SK-N-SH (cell line): ENCODE results near the gene SLC34A3. TPM values are rescaled to one million over a fixed set of nuclear protein-coding genes. Genes with fewer than 3 reads are reported as not detected.

Source experiments
- CTCF ChIA-PET: fragments of 300-600, 350-600 bp; formaldehyde crosslinking; extraction: SDS; loops from one replicate; lab custom pipeline; 2021; lab: Yijun Ruan, JAX
- POLR2A ChIA-PET: fragments of 350-600 bp; sonication (Branson Sonifier 250); formaldehyde crosslinking; extraction: SDS; loops from one replicate; lab custom pipeline; 2020; ENCODE audit warnings: antibody characterized with exemption, inconsistent platforms; lab: Yijun Ruan, JAX
- DNase-seq: peaks from one replicate; pipeline ENCODE4 v3.0.0; 2012
- H2AFZ ChIP-seq: fragments of 200-600 bp; sonication (generic); 2 replicates; pipeline ENCODE4 v1.8.1; 2016; ENCODE audit warnings: antibody characterized with exemption, mild to moderate bottlenecking, low read depth
- H3F3A ChIP-seq: fragments of 200-600 bp; sonication (generic); replicated peaks from 2 replicates; pipeline ENCODE3; 2016; ENCODE audit warnings: antibody characterized with exemption, mild to moderate bottlenecking; ENCODE audit not compliant: insufficient read depth
- H3K27ac ChIP-seq, 2 experiments: fragments of 200-500 bp in 1 of 2; fragments of 200-600 bp in 1 of 2; sonication (Bioruptor generic) in 1 of 2; sonication (generic), shearing (Covaris generic) in 1 of 2; 2 replicates each; pipeline versions ENCODE4 v1.5.1 to v1.6.1; 2014 to 2016; ENCODE audit warnings: low read depth in 2 of 2, inconsistent platforms in 1 of 2, low read length in 1 of 2, mild to moderate bottlenecking in 1 of 2, mixed read lengths in 1 of 2
- H3K27me3 ChIP-seq: fragments of 200-600 bp; sonication (generic), shearing (Covaris generic); 2 replicates; pipeline ENCODE4 v1.6.1; 2016; ENCODE audit warnings: mixed run types; ENCODE audit not compliant: insufficient read depth
- H3K36me3 ChIP-seq, 2 experiments: fragments of 200-500 bp in 1 of 2; fragments of 200-600 bp in 1 of 2; sonication (Bioruptor generic) in 1 of 2; sonication (generic) in 1 of 2; replicated peaks in 1 of 2; 2 replicates each; pipeline versions ENCODE3 to v1.5.1; 2014 to 2016; ENCODE audit warnings: low read length in 1 of 2, mild to moderate bottlenecking in 1 of 2; ENCODE audit not compliant: insufficient read depth in 2 of 2, control insufficient read depth in 1 of 2
- H3K4me1 ChIP-seq, 2 experiments: fragments of 200-500 bp in 1 of 2; fragments of 200-600 bp in 1 of 2; sonication (Bioruptor generic) in 1 of 2; sonication (generic), shearing (Covaris generic) in 1 of 2; 2 replicates each; pipeline versions ENCODE4 v1.5.1 to v1.6.1; 2014 to 2016; ENCODE audit warnings: low read depth in 1 of 2, low read length in 1 of 2, mixed run types in 1 of 2; ENCODE audit not compliant: insufficient read depth in 2 of 2, control insufficient read depth in 1 of 2
- H3K4me2 ChIP-seq: fragments of 200-600 bp; sonication (generic), shearing (Covaris generic); 2 replicates; pipeline ENCODE4 v1.6.1; 2017; ENCODE audit warnings: mixed run types
- H3K4me3 ChIP-seq, 2 experiments: fragments of 200-500 bp in 1 of 2; fragments of 200-600 bp in 1 of 2; sonication (Bioruptor generic) in 1 of 2; sonication (generic), shearing (Covaris generic) in 1 of 2; 2 replicates each; pipeline versions ENCODE4 v1.5.1 to v1.8.1; 2014 to 2016; ENCODE audit warnings: low read depth in 2 of 2, inconsistent platforms in 1 of 2, low read length in 1 of 2, mild to moderate bottlenecking in 1 of 2, mixed read lengths in 1 of 2, moderate library complexity in 1 of 2
- H3K79me2 ChIP-seq: fragments of 200-600 bp; sonication (generic); 2 replicates; pipeline ENCODE4 v1.8.1; 2017; ENCODE audit warnings: mild to moderate bottlenecking; ENCODE audit not compliant: insufficient read depth
- H3K9ac ChIP-seq: fragments of 200-600 bp; sonication (generic); 2 replicates; pipeline ENCODE4 v1.6.1; 2017; ENCODE audit warnings: mixed run types
- H3K9me2 ChIP-seq: fragments of 200-600 bp; sonication (generic); 2 replicates; pipeline ENCODE4 v1.6.1; 2017; ENCODE audit warnings: mixed run types
- H3K9me3 ChIP-seq: fragments of 200-600 bp; sonication (generic); 2 replicates; pipeline ENCODE4 v1.6.1; 2017; ENCODE audit warnings: mixed run types, mild to moderate bottlenecking, moderate library complexity
- H4K20me1 ChIP-seq: fragments of 200-600 bp; sonication (generic); 2 replicates; pipeline ENCODE4 v1.6.1; 2017; ENCODE audit warnings: mild to moderate bottlenecking, mixed run types; ENCODE audit not compliant: insufficient read depth
- CHD2 ChIP-seq: fragments of 150-350 bp; IDR thresholded peaks from 2 replicates; pipeline ENCODE4 v1.6.1; 2018; ENCODE audit warnings: low read length; ENCODE audit not compliant: partially characterized antibody
- EP300 ChIP-seq, 2 experiments: IDR thresholded peaks; 2 replicates each; pipeline versions ENCODE4 v1.4.0 to v1.6.1; 2012; ENCODE audit warnings: borderline replicate concordance in 1 of 2, low read depth in 1 of 2, low read length in 1 of 2
- FOSL2 ChIP-seq: IDR thresholded peaks from 2 replicates; pipeline ENCODE4 v1.4.0; 2012; ENCODE audit warnings: low read depth, mild to moderate bottlenecking, moderate library complexity, borderline replicate concordance
- MAX ChIP-seq: IDR thresholded peaks from 2 replicates; pipeline ENCODE4 v1.4.0; 2012; ENCODE audit warnings: low read depth
- MXI1 ChIP-seq: IDR thresholded peaks from 2 replicates; pipeline ENCODE4 v1.6.1; 2012; ENCODE audit warnings: mild to moderate bottlenecking, low read depth, low read length, improper control_type of control experiment
- NRF1 ChIP-seq: IDR thresholded peaks from 2 replicates; pipeline ENCODE4 v1.6.1; 2012; ENCODE audit warnings: low read depth, mild to moderate bottlenecking, low read length
- PBX3 ChIP-seq: IDR thresholded peaks from 2 replicates; pipeline ENCODE4; 2012
- REST ChIP-seq: IDR thresholded peaks from 2 replicates; pipeline ENCODE4 v1.6.1; 2012; ENCODE audit warnings: mild to moderate bottlenecking, low read depth, low read length, moderate library complexity
- TAF1 ChIP-seq: IDR thresholded peaks from 2 replicates; pipeline ENCODE4 v1.6.1; 2012; ENCODE audit warnings: low read depth, mild to moderate bottlenecking, low read length, moderate library complexity, borderline replicate concordance
- TEAD4 ChIP-seq: IDR thresholded peaks from 2 replicates; pipeline ENCODE4 v1.4.0; 2012; ENCODE audit warnings: mild to moderate bottlenecking, borderline replicate concordance; ENCODE audit not compliant: insufficient read depth
- USF1 ChIP-seq: IDR thresholded peaks from 2 replicates; pipeline ENCODE4 v1.4.0; 2012; ENCODE audit warnings: low read depth, borderline replicate concordance
- YY1 ChIP-seq: IDR thresholded peaks from 2 replicates; pipeline ENCODE4 v1.4.0; 2012; ENCODE audit warnings: low read depth, mild to moderate bottlenecking
- WGBS: methylation state at CpG from one replicate; pipeline ENCODE4 v1.1.6; 2017; ENCODE audit warnings: low lambda C conversion rate; 5-methylcytosine and 5-hydroxymethylcytosine counted together
- polyA plus RNA-seq, 3 experiments: library from polyadenylated mRNA; depleted of rRNA; stranded (reverse); fragments of >200 nt; gene quantifications; 2 replicates each; pipeline ENCODE4 v1.2.3, GENCODE V29; 2012

SLC34A3 gene
- polyA plus RNA-seq, 1 of the 3 experiments (the other 2 are of a cell fraction): not detected

GRCh38 chr9:137181680-137182079 lies 49.0 kb upstream of the SLC34A3 start:
- DNase-seq: no peak
- no peaks in the 10 kb centered on the region for H3K9me2 ChIP-seq
- no peaks in the 10 kb centered on the region for H3K9me3 ChIP-seq
- CTCF ChIA-PET: interaction anchor here (0.9 to 1.7 kb wide), 3 partner anchors 26 to 55 kb away, joined by 3 to 5 read pairs (median 3); no protein-coding TSS in a partner anchor
- H3K4me2 ChIP-seq: no peak overlapping the region
- no peak overlapping the region for H3K4me3 ChIP-seq
- 92% methylated on average over 14 of the region's 22 CpGs for WGBS
- TF ChIP-seq CHD2: no peak
- TF ChIP-seq TEAD4: no peak
- TF ChIP-seq REST: no peak
- no peak for TF ChIP-seq USF1
- no peak for TF ChIP-seq FOSL2
- TF ChIP-seq, all 33 proteins: peak for 0
- no peaks in the 10 kb centered on the region for H3K27me3 ChIP-seq
- POLR2A ChIA-PET: interaction anchor here (0.6 kb wide), 1 partner anchor 52 kb away, joined by 3 read pairs; no protein-coding TSS in a partner anchor
- no peak overlapping the region for H3K9ac ChIP-seq
- H3K4me1 ChIP-seq: peaks cover 1 to 10% of the 10 kb centered on the region in 2 experiments; a peak in 1 of 4 replicates
- no peaks in the 10 kb centered on the region for H4K20me1 ChIP-seq
- no peak overlapping the region for H2AFZ ChIP-seq
- no peaks in the 10 kb centered on the region for H3F3A ChIP-seq
- H3K36me3 ChIP-seq: peaks cover 0 to 67% of the 10 kb centered on the region in 2 experiments
- H3K27ac ChIP-seq: no peak overlapping the region
- H3K79me2 ChIP-seq: peaks cover 8% of the 10 kb centered on the region

- no peak for DNase-seq
- Histone ChIP-seq H3K9ac (no peak overlapping the region), H3K4me2 (no peak overlapping the region), H4K20me1 (no peaks in the 10 kb centered on the region), H3K36me3 (peaks cover 0 to 65% of the 10 kb centered on the region in 2 experiments), H3K9me2 (no peaks in the 10 kb centered on the region), H3K27ac (no peak overlapping the region), H3K79me2 (peaks cover 20% of the 10 kb centered on the region), H3K9me3 (no peaks in the 10 kb centered on the region), H3K27me3 (no peaks in the 10 kb centered on the region), H2AFZ (no peak overlapping the region), H3F3A (no peaks in the 10 kb centered on the region), H3K4me1 (peaks cover 6 to 21% of the 10 kb centered on the region in 2 experiments; a peak in 1 of 4 replicates), H3K4me3 (no peak overlapping the region)
- WGBS: 92% methylated on average over 13 of the region's 17 CpGs
- TF ChIP-seq PBX3 (no peak), NRF1 (no peak), MXI1 (no peak), EP300 (IDR thresholded peaks at IDR 0.05; ENCODE audit: borderline replicate concordance in 1 of 2, low read depth in 1 of 2, low read length in 1 of 2) (no peak), TEAD4 (no peak), MAX (no peak), CHD2 (no peak), TAF1 (no peak), YY1 (no peak)
- POLR2A ChIA-PET: no interaction called here
- CTCF ChIA-PET: no interaction called here
These were observed 47.9 kb upstream of the SLC34A3 start for GRCh38 chr9:137182836-137183235.
